HepG2 (cell line): ENCODE data around the gene VSX1. TPM values are rescaled to one million over a fixed set of nuclear protein-coding genes. Genes with fewer than 3 reads are reported as not detected.

Experiments used
- ADNP ChIP-seq: sonication (generic); formaldehyde crosslinking; IDR thresholded peaks from 2 replicates; pipeline ENCODE4 v1.4.0; 2020; ENCODE audit warnings: missing genetic modification reagents
- ATM ChIP-seq: fragments of 450-650 bp; IDR thresholded peaks from 2 replicates; pipeline ENCODE4 v1.7.1; 2017; ENCODE audit warnings: mild to moderate bottlenecking, borderline replicate concordance
- FOSL1 ChIP-seq: sonication (generic); formaldehyde crosslinking; IDR thresholded peaks from 2 replicates; pipeline ENCODE4 v1.9.0; 2021; ENCODE audit warnings: missing genetic modification reagents, borderline replicate concordance
- MED8 ChIP-seq: sonication (generic); formaldehyde crosslinking; IDR thresholded peaks from 2 replicates; pipeline ENCODE4 v1.8.1; 2023; ENCODE audit warnings: mild to moderate bottlenecking, missing genetic modification reagents; ENCODE audit not compliant: insufficient replicate concordance
- MYC ChIP-seq: sonication (generic); formaldehyde crosslinking; IDR thresholded peaks from 2 replicates; pipeline ENCODE4 v1.9.0; 2021; ENCODE audit warnings: missing genetic modification reagents, borderline replicate concordance
- NR3C1 ChIP-seq: sonication (generic); formaldehyde crosslinking; IDR thresholded peaks from 2 replicates; pipeline ENCODE4 v1.4.0; 2020; ENCODE audit warnings: missing genetic modification reagents
- POLR2A ChIP-seq, 2 experiments: IDR thresholded peaks; 2 replicates each; pipeline ENCODE4 v1.6.1; 2011; ENCODE audit warnings: low read depth in 2 of 2, low read length in 2 of 2, mild to moderate bottlenecking in 1 of 2, moderate library complexity in 1 of 2; ENCODE audit not compliant: insufficient read depth in 1 of 2
- RARA ChIP-seq: IDR thresholded peaks from 2 replicates; pipeline ENCODE4 v1.6.1; 2016; ENCODE audit warnings: missing genetic modification reagents, missing compliant biosample characterization
- TBP ChIP-seq: sonication (generic); formaldehyde crosslinking; IDR thresholded peaks from 2 replicates; pipeline ENCODE4 v1.5.0; 2020; ENCODE audit warnings: missing genetic modification reagents
- ZNF124 ChIP-seq: sonication (generic); formaldehyde crosslinking; IDR thresholded peaks from 2 replicates; pipeline ENCODE4 v1.4.0; 2020; ENCODE audit warnings: missing genetic modification reagents
- ZNF570 ChIP-seq: sonication (generic); formaldehyde crosslinking; IDR thresholded peaks from 2 replicates; pipeline ENCODE4 v1.4.0; 2020; ENCODE audit warnings: mild to moderate bottlenecking, missing genetic modification reagents, borderline replicate concordance
- polyA plus RNA-seq, 8 experiments: library from polyadenylated mRNA; depleted of rRNA in 3 of 8; stranded (reverse) in 7 of 8; unstranded in 1 of 8; fragments of >200 nt; fragmentation: Illumina TruSeq in 4 of 8; extraction: Trizol in 4 of 8; gene quantifications; 2 replicates each; pipeline versions ENCODE4 v1.2.1 to v1.2.3, GENCODE V29; 2011 to 2016; ENCODE audit warnings: low read depth in 4 of 8, missing spikeins in 1 of 8, mixed read lengths in 1 of 8; ENCODE audit not compliant: insufficient read depth in 1 of 8
- total RNA-seq, 5 experiments: library from RNA; depleted of rRNA; stranded (reverse); fragments of >200 nt; fragmentation: Illumina TruSeq; extraction: Trizol; gene quantifications; 2 replicates each; pipeline ENCODE4 v1.2.3, GENCODE V29; 2016; ENCODE audit warnings: low read depth in 1 of 5
- TF ChIP-seq, protein P1 (sequence below), 2 experiments: fragments of 450-650 bp in 1 of 2; sonication (generic) in 1 of 2; formaldehyde crosslinking in 1 of 2; IDR thresholded peaks; 2 replicates each; pipeline versions ENCODE4 v1.6.1 to v1.8.0; 2016 to 2022; ENCODE audit warnings: antibody characterized with exemption in 1 of 2, mild to moderate bottlenecking in 1 of 2, missing genetic modification reagents in 1 of 2
- TF ChIP-seq, protein P2 (sequence below): IDR thresholded peaks from 2 replicates; pipeline ENCODE4 v1.6.1; 2012; ENCODE audit warnings: low read depth, low read length, improper control_type of control experiment
- TF ChIP-seq, protein P3 (sequence below): IDR thresholded peaks from 2 replicates; pipeline ENCODE4 v1.6.1; 2012; ENCODE audit warnings: inconsistent platforms
- TF ChIP-seq, protein P4 (sequence below): sonication (generic); formaldehyde crosslinking; IDR thresholded peaks from 2 replicates; pipeline ENCODE4 v1.5.0; 2020; ENCODE audit warnings: missing genetic modification reagents
- TF ChIP-seq, protein P5 (sequence below): conservative IDR thresholded peaks from 2 replicates; pipeline ENCODE4 v1.6.1; 2018; ENCODE audit warnings: missing genetic modification reagents

VSX1 gene
- total and polyA plus RNA-seq, 2 of the 13 experiments (the other 11 are each of a cell fraction or from before 2014, with no cell fraction given), result 0.04 TPM; not detected in 1

DNA sequence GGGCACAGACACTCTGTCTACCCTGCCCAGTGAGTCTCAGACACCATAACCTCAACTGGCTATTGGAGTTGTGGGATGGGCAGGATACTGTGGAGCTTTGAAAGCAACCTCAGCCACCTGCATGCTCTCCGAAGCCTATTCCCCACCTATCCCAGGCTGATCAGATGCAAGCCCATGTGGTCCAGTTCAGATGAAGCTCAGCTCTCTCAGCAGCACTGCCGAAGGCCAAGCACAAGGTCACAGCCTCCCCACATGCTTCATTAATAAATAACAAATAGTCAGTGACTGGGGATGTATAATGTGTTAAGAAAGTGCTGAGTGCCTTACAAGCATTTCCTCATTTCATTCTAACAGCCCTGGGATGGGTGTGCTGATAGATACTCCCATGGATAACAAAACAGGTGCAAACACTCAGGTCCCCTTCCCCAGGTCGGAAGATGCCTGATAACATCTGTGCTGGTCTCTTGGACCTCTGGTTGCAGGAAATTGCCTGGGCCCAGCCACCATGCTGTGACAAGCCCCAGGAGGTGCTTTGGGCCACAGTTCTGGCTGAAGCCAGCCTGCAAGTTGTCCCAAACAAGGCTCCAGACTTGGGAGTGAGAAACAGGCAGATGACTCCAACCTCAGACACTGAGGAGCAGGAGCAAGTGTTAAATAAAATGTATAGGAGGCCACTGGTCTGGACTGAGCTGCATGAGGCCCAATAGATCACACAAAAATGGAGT is 27.7 kb downstream of the VSX1 start (continued):
- TF ChIP-seq, protein P1, sequence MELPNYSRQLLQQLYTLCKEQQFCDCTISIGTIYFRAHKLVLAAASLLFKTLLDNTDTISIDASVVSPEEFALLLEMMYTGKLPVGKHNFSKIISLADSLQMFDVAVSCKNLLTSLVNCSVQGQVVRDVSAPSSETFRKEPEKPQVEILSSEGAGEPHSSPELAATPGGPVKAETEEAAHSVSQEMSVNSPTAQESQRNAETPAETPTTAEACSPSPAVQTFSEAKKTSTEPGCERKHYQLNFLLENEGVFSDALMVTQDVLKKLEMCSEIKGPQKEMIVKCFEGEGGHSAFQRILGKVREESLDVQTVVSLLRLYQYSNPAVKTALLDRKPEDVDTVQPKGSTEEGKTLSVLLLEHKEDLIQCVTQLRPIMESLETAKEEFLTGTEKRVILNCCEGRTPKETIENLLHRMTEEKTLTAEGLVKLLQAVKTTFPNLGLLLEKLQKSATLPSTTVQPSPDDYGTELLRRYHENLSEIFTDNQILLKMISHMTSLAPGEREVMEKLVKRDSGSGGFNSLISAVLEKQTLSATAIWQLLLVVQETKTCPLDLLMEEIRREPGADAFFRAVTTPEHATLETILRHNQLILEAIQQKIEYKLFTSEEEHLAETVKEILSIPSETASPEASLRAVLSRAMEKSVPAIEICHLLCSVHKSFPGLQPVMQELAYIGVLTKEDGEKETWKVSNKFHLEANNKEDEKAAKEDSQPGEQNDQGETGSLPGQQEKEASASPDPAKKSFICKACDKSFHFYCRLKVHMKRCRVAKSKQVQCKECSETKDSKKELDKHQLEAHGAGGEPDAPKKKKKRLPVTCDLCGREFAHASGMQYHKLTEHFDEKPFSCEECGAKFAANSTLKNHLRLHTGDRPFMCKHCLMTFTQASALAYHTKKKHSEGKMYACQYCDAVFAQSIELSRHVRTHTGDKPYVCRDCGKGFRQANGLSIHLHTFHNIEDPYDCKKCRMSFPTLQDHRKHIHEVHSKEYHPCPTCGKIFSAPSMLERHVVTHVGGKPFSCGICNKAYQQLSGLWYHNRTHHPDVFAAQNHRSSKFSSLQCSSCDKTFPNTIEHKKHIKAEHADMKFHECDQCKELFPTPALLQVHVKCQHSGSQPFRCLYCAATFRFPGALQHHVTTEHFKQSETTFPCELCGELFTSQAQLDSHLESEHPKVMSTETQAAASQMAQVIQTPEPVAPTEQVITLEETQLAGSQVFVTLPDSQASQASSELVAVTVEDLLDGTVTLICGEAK (IDR thresholded peaks at IDR 0.05), result no peak
- TF ChIP-seq, protein P1 (CRISPR knock-in tag; IDR thresholded peaks at IDR 0.05), result 0 out of 2 replicates have a peak, but pooled peaks have one; percentile 12
- TF ChIP-seq NR3C1, result no peak
- 0 out of 4 replicates have a peak, but pooled peaks of 1 of the 2 experiments have one; percentile 4 for TF ChIP-seq POLR2A (IDR thresholded peaks at IDR 0.05; ENCODE audit: insufficient read depth in 1 of 2, low read depth in 2 of 2, low read length in 2 of 2)
- TF ChIP-seq ADNP (CRISPR knock-in tag), result no peak
- peak; percentile 27 for TF ChIP-seq MED8 (CRISPR knock-in tag)
- TF ChIP-seq, protein P2, sequence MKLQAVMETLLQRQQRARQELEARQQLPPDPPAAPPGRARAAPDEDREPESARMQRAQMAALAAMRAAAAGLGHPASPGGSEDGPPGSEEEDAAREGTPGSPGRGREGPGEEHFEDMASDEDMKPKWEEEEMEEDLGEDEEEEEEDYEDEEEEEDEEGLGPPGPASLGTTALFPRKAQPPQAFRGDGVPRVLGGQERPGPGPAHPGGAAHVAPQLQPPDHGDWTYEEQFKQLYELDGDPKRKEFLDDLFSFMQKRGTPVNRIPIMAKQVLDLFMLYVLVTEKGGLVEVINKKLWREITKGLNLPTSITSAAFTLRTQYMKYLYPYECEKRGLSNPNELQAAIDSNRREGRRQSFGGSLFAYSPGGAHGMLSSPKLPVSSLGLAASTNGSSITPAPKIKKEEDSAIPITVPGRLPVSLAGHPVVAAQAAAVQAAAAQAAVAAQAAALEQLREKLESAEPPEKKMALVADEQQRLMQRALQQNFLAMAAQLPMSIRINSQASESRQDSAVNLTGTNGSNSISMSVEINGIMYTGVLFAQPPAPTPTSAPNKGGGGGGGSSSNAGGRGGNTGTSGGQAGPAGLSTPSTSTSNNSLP, result peak; percentile 63; the same call in 1 of the 2 replicates
- 0 out of 2 replicates have a peak, but pooled peaks have one; percentile 43 for TF ChIP-seq MYC (CRISPR knock-in tag)
- TF ChIP-seq RARA (CRISPR knock-in tag), result peak; percentile 30; the same call in 1 of the 2 replicates
- no peak for TF ChIP-seq ZNF570 (CRISPR knock-in tag)
- no peak for TF ChIP-seq ZNF124 (CRISPR knock-in tag)
- TF ChIP-seq, protein P3, sequence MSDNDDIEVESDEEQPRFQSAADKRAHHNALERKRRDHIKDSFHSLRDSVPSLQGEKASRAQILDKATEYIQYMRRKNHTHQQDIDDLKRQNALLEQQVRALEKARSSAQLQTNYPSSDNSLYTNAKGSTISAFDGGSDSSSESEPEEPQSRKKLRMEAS, result peak; percentile 50; the same call in 1 of the 2 replicates
- TF ChIP-seq, protein P4, sequence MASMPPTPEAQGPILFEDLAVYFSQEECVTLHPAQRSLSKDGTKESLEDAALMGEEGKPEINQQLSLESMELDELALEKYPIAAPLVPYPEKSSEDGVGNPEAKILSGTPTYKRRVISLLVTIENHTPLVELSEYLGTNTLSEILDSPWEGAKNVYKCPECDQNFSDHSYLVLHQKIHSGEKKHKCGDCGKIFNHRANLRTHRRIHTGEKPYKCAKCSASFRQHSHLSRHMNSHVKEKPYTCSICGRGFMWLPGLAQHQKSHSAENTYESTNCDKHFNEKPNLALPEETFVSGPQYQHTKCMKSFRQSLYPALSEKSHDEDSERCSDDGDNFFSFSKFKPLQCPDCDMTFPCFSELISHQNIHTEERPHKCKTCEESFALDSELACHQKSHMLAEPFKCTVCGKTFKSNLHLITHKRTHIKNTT (CRISPR knock-in tag), result no peak
- no peak for TF ChIP-seq ATM
- TF ChIP-seq FOSL1 (CRISPR knock-in tag), result no peak
- no peak for TF ChIP-seq TBP (CRISPR knock-in tag)
- TF ChIP-seq, protein P5, sequence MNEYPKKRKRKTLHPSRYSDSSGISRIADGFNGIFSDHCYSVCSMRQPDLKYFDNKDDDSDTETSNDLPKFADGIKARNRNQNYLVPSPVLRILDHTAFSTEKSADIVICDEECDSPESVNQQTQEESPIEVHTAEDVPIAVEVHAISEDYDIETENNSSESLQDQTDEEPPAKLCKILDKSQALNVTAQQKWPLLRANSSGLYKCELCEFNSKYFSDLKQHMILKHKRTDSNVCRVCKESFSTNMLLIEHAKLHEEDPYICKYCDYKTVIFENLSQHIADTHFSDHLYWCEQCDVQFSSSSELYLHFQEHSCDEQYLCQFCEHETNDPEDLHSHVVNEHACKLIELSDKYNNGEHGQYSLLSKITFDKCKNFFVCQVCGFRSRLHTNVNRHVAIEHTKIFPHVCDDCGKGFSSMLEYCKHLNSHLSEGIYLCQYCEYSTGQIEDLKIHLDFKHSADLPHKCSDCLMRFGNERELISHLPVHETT (CRISPR knock-in tag), result no peak
